ENCODE data around the gene PPP6R3.
"Not testable (repeated sequence)": the region's sequence is repeated elsewhere in the genome, so short reads cannot be mapped to it uniquely, and the experiment has no call there.

The PPP6R3 gene

DNA sequence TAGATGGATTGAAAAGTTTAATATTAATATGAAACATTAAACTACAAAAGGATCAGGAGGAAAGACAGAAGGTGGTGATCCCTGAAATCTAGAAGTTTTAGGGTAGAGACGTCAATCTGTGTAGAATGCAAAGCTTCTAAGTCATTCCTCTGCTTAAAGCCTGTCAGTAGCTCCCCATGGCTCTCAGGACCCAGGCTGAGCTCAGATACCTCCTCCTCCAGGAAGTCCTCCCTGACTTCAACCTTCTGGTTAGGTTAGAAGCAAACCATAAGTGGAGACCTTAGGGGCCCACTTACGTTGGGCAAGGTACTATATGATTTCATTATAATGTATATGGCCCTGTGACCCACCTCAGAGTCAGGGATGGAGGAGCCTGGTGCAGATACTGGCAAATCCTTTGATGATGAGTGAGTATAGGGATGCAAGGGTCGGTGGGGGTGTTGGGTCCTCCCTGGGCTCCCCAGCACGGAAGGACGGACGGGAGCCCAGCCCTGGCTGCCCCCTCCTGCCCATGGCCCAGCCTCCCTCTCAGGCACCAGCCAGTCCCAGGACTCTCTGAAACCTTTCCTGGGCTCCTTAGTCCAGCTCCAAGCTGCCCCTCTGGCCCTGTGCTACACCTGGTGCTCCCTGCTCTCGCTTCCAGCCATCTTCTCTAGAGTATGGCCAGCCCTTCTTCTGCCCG is 3.2 kb upstream of the PPP6R3 start:
- no peak for DNase-seq (ENCODE audit: low spot score)

GRCh38 chr11:68457898-68458249 is 2.7 kb upstream of the PPP6R3 start:
- DNase-seq (ENCODE audit: low spot score) = no peak

GRCh38 chr11:68458340-68458739 is 2.2 kb upstream of the PPP6R3 start:
- DNase-seq (ENCODE audit: low spot score) = not testable (repeated sequence)

DNA sequence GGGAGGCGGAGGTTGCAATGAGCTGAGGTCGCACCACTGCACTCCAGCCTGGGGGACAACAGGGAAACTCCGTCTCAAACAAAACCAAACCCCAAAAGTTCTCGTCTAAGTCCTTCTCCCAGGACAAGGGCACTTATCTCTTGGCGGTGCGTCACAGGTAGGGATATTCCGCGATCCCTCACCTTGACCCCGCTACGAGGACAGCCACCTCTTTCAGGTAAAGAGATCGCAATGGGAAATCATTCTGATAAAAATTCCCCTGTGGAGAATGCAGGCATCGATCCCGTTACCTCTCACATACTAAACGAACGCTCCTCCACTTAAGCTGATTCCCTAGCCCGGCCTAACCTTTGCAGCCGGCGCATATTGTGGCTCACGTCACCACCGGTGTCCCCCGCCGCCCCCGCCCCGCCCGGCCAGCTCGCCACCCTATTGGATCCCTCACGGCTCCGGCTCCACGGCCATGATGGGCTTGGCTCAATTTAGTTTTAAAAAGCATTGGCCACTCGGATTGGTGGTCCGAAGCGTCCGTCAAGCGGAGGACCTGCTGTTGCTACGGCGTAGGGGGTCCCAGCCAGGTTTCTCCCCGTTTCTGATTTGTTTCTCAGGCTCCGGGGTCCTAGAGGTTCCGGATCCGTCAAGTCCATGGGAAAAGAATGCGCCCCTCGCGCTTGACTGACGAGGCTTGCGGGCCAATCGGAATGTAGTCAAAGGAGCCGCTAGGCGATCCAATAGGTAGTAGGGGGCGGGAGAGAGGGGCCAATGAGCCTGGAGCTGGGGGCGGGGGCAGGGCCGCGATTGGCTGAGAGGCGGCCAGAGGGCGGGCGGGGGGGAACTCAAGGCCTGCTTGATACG is 439 bp upstream of the PPP6R3 start:
- peak; percentile 97 for DNase-seq (ENCODE audit: low spot score)

GRCh38 chr11:68461575-68461917 is 994 bp downstream of the PPP6R3 start:
- DNase-seq (ENCODE audit: low spot score) = no peak

DNA sequence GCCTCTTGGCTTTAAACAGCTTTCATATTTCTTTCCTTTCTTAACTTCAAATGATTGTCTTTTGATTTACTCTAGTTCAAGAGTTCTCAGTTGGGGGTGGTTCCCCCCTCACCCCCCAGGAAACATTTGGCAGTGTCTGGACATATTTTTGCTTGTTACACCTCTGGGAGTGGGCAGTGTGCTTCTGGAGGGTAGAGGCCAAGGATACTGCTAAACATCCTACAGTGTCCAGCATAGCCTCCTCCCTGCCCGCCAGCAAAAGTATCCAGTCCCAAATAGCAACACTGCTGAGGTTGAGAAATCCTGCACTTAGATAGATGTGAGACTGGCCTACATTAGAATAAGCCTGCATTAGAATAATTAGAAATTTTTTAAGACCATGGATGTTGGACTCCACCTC is 3.2 kb downstream of the PPP6R3 start:
- no peak for DNase-seq (ENCODE audit: low spot score)

- DNase-seq (ENCODE audit: low spot score) = no peak
Measured at GRCh38 chr11:68467201-68467834, 6.8 kb downstream of the PPP6R3 start.

DNA sequence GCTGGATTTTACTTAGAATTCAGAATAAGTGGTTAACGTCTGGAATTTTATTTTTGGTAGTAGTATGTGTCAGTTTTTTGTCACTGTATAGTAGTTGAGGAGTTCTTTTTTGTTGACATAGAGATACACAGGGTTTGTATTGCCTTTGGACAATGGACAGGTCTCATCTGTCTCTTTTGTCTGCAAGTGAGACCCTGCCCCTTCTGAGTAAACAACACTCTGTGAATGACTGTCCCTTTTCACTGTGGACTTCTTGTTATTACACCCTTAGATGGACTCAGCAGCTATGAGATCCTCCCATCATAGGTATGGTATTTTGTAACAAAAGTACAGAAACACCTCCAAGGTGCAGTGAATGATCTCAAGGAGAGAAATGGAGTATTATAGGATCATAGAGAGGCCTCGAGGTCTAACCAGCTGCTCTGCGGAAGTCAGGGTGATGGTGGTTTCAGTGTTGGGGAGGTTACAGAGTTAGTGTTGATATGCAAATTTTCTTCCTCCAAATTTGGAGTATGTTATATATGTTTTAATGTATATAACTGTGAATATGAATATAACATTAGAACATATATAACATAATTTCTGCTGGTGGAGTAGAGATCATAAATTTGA is 7.8 kb downstream of the PPP6R3 start:
- no peak for DNase-seq (ENCODE audit: low spot score)

DNA sequence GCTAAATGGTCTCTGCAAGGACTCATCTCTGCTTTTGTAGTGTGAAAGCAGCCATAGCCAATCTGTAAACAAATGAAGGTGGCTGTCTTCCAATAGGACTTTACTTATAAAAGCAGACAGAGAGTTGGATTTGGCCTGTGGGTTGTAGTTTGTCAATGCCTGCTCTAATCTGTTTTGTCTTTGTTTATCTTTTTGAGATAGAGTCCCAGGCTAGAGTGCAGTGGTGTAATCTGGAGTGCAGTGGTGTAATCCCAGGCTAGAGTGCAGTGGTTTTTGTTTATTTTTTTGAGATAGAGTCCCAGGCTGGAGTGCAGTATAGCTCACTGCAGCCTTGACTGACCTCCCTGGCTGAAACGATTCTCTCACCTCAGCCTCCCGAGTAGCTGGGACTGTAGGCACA is 8.6 kb downstream of the PPP6R3 start:
- DNase-seq (ENCODE audit: low spot score) = no peak

GRCh38 chr11:68469642-68470041 is 9.1 kb downstream of the PPP6R3 start:
- DNase-seq (ENCODE audit: low spot score) = no peak

- DNase-seq (ENCODE audit: low spot score) = no peak
Measured at GRCh38 chr11:68470304-68470811, 9.8 kb downstream of the PPP6R3 start.

GRCh38 chr11:68471360-68472340 is 11.1 kb downstream of the PPP6R3 start:
- DNase-seq (ENCODE audit: low spot score) = no peak

DNA sequence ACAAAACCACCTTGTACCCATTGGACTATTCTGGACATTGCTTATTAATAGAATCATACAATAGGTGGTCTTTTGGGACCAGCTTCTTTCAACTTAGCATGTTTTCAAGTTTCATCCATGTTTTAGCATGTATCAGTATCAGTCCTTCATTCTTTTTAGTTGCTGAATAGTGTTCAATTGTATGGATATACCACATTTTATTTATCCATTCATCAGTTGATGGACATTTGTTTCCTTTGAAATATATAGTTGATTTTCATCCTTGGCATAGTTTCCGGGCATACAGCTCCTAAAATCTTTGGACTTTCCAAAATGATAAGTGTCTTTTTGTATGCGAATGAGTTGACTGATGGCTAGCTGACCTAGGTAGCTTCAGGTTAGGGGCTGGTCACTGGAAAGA is 12.2 kb downstream of the PPP6R3 start:
- DNase-seq (ENCODE audit: low spot score) = no peak

- DNase-seq (ENCODE audit: low spot score) = no peak
Measured at GRCh38 chr11:68473693-68474092, 13.1 kb downstream of the PPP6R3 start.

- not testable (repeated sequence) for DNase-seq (ENCODE audit: low spot score)
Measured at GRCh38 chr11:68475626-68476025, 15.1 kb downstream of the PPP6R3 start.

DNA sequence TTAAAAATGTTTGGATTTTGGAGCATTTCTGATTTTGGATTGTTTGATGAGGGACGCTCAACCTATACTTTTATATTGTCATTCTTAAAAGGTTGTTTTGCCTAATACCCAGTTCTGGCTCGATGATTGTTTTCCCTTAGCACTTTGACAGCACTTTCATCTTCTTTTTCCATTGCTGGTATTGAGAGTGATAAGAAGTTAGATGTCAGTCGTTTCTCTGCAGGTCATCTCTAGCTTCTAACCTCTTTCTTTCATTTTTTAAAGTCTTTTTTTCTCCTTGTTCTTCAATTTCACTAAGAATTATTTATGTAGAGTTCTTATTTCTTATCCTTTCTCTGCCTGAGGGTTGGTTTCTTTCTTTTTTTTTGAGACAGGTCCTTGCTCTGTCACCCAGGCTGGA is 18.8 kb downstream of the PPP6R3 start:
- no peak for DNase-seq (ENCODE audit: low spot score)

GRCh38 chr11:68480193-68480592 is 19.6 kb downstream of the PPP6R3 start:
- no peak for DNase-seq (ENCODE audit: low spot score)

- no peak for DNase-seq (ENCODE audit: low spot score)
Measured at GRCh38 chr11:68480852-68481510, 20.4 kb downstream of the PPP6R3 start.

DNA sequence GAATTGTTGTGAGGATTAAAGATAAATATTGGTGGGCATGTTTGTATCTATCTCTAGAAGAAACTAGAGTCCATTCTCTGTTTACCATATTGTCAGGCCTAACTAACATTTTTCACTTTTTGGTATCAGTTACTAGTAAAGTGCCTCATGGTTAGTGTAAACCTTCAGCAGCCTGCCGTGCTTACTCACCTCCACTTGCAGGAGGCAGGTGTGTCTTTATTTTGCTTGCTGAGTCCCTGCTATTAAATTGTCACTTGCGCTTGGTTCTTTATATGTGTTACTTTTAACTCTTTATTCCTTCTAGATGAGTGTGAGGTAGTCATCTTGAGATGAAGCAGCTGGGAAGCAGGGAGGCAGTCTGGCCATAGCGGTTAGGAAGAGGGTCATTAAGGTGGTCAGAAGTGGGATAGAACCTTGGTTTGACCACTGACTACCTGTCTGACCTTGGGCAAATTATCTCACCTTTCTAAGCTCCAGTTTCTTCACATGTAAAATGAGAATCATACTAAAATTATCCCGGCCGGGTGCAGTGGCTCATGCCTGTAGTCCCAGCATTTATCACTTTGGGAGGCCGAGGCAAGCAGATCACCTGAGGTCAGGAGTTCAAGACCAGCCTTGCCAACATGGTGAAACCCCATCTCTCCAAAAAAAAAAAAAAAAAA is 21.2 kb downstream of the PPP6R3 start:
- DNase-seq (ENCODE audit: low spot score) = no peak

DNA sequence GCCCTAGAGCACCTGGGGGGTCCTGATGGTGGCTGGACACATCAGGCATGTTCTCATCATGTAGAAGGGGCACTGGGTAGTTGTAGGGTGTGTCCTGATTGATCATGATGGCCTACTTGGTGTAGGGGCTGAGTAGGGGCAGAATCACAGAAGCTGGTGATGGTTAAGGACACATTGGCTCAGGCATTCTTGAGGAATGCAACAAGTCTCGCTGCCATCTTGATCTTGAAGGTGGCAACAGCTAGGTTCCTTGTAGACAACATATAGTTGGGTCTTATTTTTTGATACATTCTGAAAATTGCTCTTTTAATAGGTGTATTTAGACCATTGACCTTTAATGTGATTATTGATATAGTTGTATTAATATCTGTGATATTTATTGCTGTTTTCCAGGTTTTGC is 28.1 kb downstream of the PPP6R3 start:
- DNase-seq (ENCODE audit: low spot score) = no peak
